A549 (cell line): ENCODE data around the gene SIRT1. TPM values are rescaled to one million over a fixed set of nuclear protein-coding genes. Genes with fewer than 3 reads are reported as not detected.
"Not testable (repeated sequence)": the region's sequence is repeated elsewhere in the genome, so short reads cannot be mapped to it uniquely, and the experiment has no call there.

Experiments used
- ATAC-seq, 2 experiments: fragments of 200-7000 bp in 1 of 2; fragments of >200 bp in 1 of 2; cut with Nextera tagmentation in 1 of 2; cut with Tn5 transposase in 1 of 2; 3 replicates each; pipeline versions ENCODE4 v1.8.0 to v1.9.1; 2018 to 2020; ENCODE audit warnings: mild to moderate bottlenecking in 1 of 2, moderate library complexity in 1 of 2
- CTCF ChIA-PET: fragments of 300-600 bp; sonication (Branson Sonifier 250); formaldehyde crosslinking; extraction: SDS; loops from one replicate; lab custom pipeline; 2021; ENCODE audit warnings: antibody characterized with exemption, inconsistent platforms; lab: Yijun Ruan, JAX
- POLR2A ChIA-PET: fragments of 350-600 bp; formaldehyde crosslinking; extraction: SDS; loops from one replicate; lab custom pipeline; 2021; ENCODE audit warnings: antibody characterized with exemption, inconsistent platforms; lab: Yijun Ruan, JAX
- DNase-seq, 2 experiments: peaks; one replicate each; pipeline versions ENCODE4 v3.0.0 to v3.0.0-alpha.2; 2011 to 2016; ENCODE audit warnings: low read depth in 1 of 2, low spot score in 1 of 2
- FAIRE-seq: peaks from 2 replicates; lab custom pipeline; 2011; peaks lifted over from hg19 to GRCh38; lab: Jason Lieb, UNC
- H3K27ac ChIP-seq, 2 experiments: fragments of >200 bp; sonication (Bioruptor Twin); formaldehyde crosslinking; 3 replicates each; pipeline ENCODE4 v1.5.1; 2016 to 2017
- H3K4me1 ChIP-seq: fragments of >200 bp; sonication (Bioruptor Twin); formaldehyde crosslinking; 3 replicates; pipeline ENCODE4 v1.6.1; 2016
- H3K4me2 ChIP-seq: fragments of >200 bp; sonication (Bioruptor Twin); formaldehyde crosslinking; 3 replicates; pipeline ENCODE4 v1.6.1; 2016
- H3K4me3 ChIP-seq: fragments of >200 bp; sonication (Bioruptor Twin); formaldehyde crosslinking; 3 replicates; pipeline ENCODE4 v1.5.1; 2016
- H3K9me3 ChIP-seq: fragments of >200 bp; sonication (Bioruptor Twin); formaldehyde crosslinking; 3 replicates; pipeline ENCODE4 v1.6.1; 2016
- CEBPB ChIP-seq, 2 experiments: fragments of >200 bp in 1 of 2; sonication (Bioruptor Twin) in 1 of 2; formaldehyde crosslinking in 1 of 2; IDR thresholded peaks; 2 replicates each; pipeline ENCODE4 v1.6.1; 2012 to 2016
- E2F6 ChIP-seq: IDR thresholded peaks from 2 replicates; pipeline ENCODE4 v1.6.1; 2012; ENCODE audit warnings: low read depth, borderline replicate concordance
- EHF ChIP-seq: fragments of 250-450 bp; sonication (Bioruptor Pico); IDR thresholded peaks from 2 replicates; pipeline ENCODE4 v1.5.0; 2020; ENCODE audit warnings: mild to moderate bottlenecking
- EHMT2 ChIP-seq: fragments of 200-600 bp; sonication (generic); IDR thresholded peaks from 2 replicates; pipeline ENCODE4 v1.6.1; 2016; ENCODE audit warnings: antibody characterized with exemption, low read depth, mild to moderate bottlenecking, moderate library complexity
- ELK1 ChIP-seq: fragments of 150-350 bp; IDR thresholded peaks from 2 replicates; pipeline ENCODE4 v1.6.1; 2014; ENCODE audit warnings: low read depth, mild to moderate bottlenecking, low read length
- FOSB ChIP-seq: fragments of 250-450 bp; sonication (Bioruptor Pico); IDR thresholded peaks from 2 replicates; pipeline ENCODE4 v1.5.0; 2020; ENCODE audit warnings: mild to moderate bottlenecking, moderate library complexity
- FOSL2 ChIP-seq, 2 experiments: fragments of 450-650 bp in 1 of 2; fragments of >200 bp in 1 of 2; sonication (Bioruptor Twin) in 1 of 2; formaldehyde crosslinking; IDR thresholded peaks; 2 replicates each; pipeline versions ENCODE4 v1.5.0 to v1.6.1; 2016 to 2020; ENCODE audit warnings: mild to moderate bottlenecking in 1 of 2, moderate library complexity in 1 of 2
- HES2 ChIP-seq: fragments of >200 bp; sonication (Bioruptor Twin); formaldehyde crosslinking; IDR thresholded peaks from 2 replicates; pipeline ENCODE4 v1.6.1; 2016
- HEYL ChIP-seq: fragments of 250-450 bp; sonication (Bioruptor Pico); IDR thresholded peaks from 2 replicates; pipeline ENCODE4 v1.8.0; 2021; ENCODE audit warnings: mild to moderate bottlenecking, moderate library complexity
- HOXB13 ChIP-seq: fragments of 250-450 bp; sonication (Bioruptor Pico); IDR thresholded peaks from 2 replicates; pipeline ENCODE4 v1.5.0; 2020; ENCODE audit warnings: low read depth, mild to moderate bottlenecking, moderate library complexity
- JUN ChIP-seq, 2 experiments: fragments of >200 bp; sonication (Bioruptor Twin); formaldehyde crosslinking; IDR thresholded peaks; 2 replicates in 1 of 2; 3 replicates in 1 of 2; pipeline ENCODE4 v1.6.1; 2016 to 2017
- MAX ChIP-seq: IDR thresholded peaks from 2 replicates; pipeline ENCODE4 v1.6.1; 2012
- MAZ ChIP-seq: fragments of 150-350 bp; IDR thresholded peaks from 2 replicates; pipeline ENCODE4 v1.6.1; 2014; ENCODE audit warnings: antibody characterized with exemption, low read depth, low read length, borderline replicate concordance
- MYC ChIP-seq: IDR thresholded peaks from 2 replicates; pipeline ENCODE4 v1.6.1; 2012; ENCODE audit warnings: mild to moderate bottlenecking, inconsistent platforms, low read length, improper control_type of control experiment, borderline replicate concordance
- PBX3 ChIP-seq: IDR thresholded peaks from 2 replicates; pipeline ENCODE4 v1.6.1; 2012
- POLR2A ChIP-seq: IDR thresholded peaks from 2 replicates; pipeline ENCODE4 v1.6.1; 2012; ENCODE audit warnings: mild to moderate bottlenecking, low read length
- RAD21 ChIP-seq, 2 experiments: fragments of >200 bp in 1 of 2; sonication (Bioruptor Twin) in 1 of 2; formaldehyde crosslinking in 1 of 2; IDR thresholded peaks in 1 of 2; conservative IDR thresholded peaks in 1 of 2; 2 replicates in 1 of 2; 3 replicates in 1 of 2; pipeline ENCODE4 v1.6.1; 2012 to 2018; ENCODE audit warnings: inconsistent platforms in 1 of 2
- SMC3 ChIP-seq: fragments of >200 bp; sonication (Bioruptor Twin); formaldehyde crosslinking; IDR thresholded peaks from 3 replicates; pipeline ENCODE4 v1.6.1; 2018; ENCODE audit warnings: inconsistent platforms
- SREBF2 ChIP-seq: fragments of 450-650 bp; IDR thresholded peaks from 2 replicates; pipeline ENCODE4 v1.6.1; 2014; ENCODE audit warnings: mild to moderate bottlenecking, moderate library complexity
- TFCP2L1 ChIP-seq: fragments of 250-450 bp; sonication (Bioruptor Pico); IDR thresholded peaks from 2 replicates; pipeline ENCODE4 v1.5.0; 2021; ENCODE audit warnings: mild to moderate bottlenecking
- USF2 ChIP-seq: fragments of 450-650 bp; IDR thresholded peaks from 2 replicates; pipeline ENCODE4 v1.6.1; 2014; ENCODE audit warnings: antibody characterized with exemption
- ZNF302 ChIP-seq: fragments of 250-450 bp; sonication (Bioruptor Pico); IDR thresholded peaks from 2 replicates; pipeline ENCODE4 v1.9.0; 2021; ENCODE audit warnings: inconsistent platforms, mild to moderate bottlenecking, moderate library complexity
- WGBS: methylation state at CpG from one replicate; pipeline ENCODE4 v1.1.6; 2017; ENCODE audit errors: missing lambda C conversion rate; 5-methylcytosine and 5-hydroxymethylcytosine counted together
- polyA plus RNA-seq, 4 experiments: library from polyadenylated mRNA; depleted of rRNA in 3 of 4; stranded (reverse); fragments of >200 nt; fragmentation: RNase III in 1 of 4; extraction: RNeasy Plus Mini Kit Qiagen cat#74134 plus additional on column Dnase treatment in 1 of 4; gene quantifications; 2 replicates in 3 of 4; 3 replicates in 1 of 4; pipeline ENCODE4 v1.2.3, GENCODE V29; 2011 to 2017

The SIRT1 gene
- polyA plus RNA-seq, 2 of the 4 experiments (the other 2 are of a cell fraction) = 16.2 to 34.8 TPM

GRCh38 chr10:67837541-67838314, 46.7 kb upstream of the SIRT1 start, which contains the start of gene DNAJC12:
DNAJC12 (minus strand) TSS chr10:67838188; CDS start chr10:67838011, 177 bp downstream.
- Histone ChIP-seq H3K4me2 (peak within 1 kb of the TSS; percentile 76), H3K4me3 (peak within 1 kb of the TSS; percentile 55), H3K27ac (peak within 1 kb of the TSS; percentile 63), H3K9me3 (no peaks in the 10 kb centered on the region), H3K4me1 (peaks cover 12% of the 10 kb centered on the region; the same call in 1 of the 3 replicates)
- DNase-seq = peak; percentile 56 to 86
- ChIA-PET CTCF (interaction anchor here (0.6 to 2.2 kb wide), 4 partner anchors 9 to 1014 kb away, joined by 3 to 11 read pairs (median 6); no protein-coding TSS in a partner anchor), POLR2A (interaction anchor here (0.6 to 1.7 kb wide), 7 partner anchors 12 to 494 kb away, joined by 3 to 7 read pairs (median 5); partner anchors contain the start of gene HNRNPH3)
- peak; percentile 96 to 99 for ATAC-seq
- FAIRE-seq = peak; percentile 84
- TF ChIP-seq POLR2A (no peak), SMC3 (0 out of 3 replicates have a peak, but pooled peaks have one; percentile 12), HEYL (no peak), MYC (0 out of 2 replicates have a peak, but pooled peaks have one; percentile 21), RAD21 (conservative IDR thresholded peaks at IDR 0.05 in 1 of 2, IDR thresholded peaks at IDR 0.05 in 1 of 2) (0 out of 5 replicates have a peak, but pooled peaks have one; percentile 2 to 17), USF2 (peak; percentile 78), CEBPB (IDR thresholded peaks at IDR 0.05) (peak in 1 of 2 experiments; percentile 4; a peak in 1 of 4 replicates), HOXB13 (CRISPR knock-in tag) (no peak), MAX (peak; percentile 68)
- under 1% methylated on average over 5 of the region's 5 CpGs for WGBS

GRCh38 chr10:67839511-67839910, 44.9 kb upstream of the SIRT1 start:
- DNase-seq, H3K27ac ChIP-seq, FAIRE-seq, POLR2A ChIA-PET, ATAC-seq, H3K9me3 ChIP-seq, CTCF ChIA-PET, H3K4me3 ChIP-seq, H3K4me2 ChIP-seq: not testable (repeated sequence)
- H3K4me1 ChIP-seq = peaks cover 12% of the 10 kb centered on the region; the same call in 1 of the 3 replicates
- 90% methylated on average over 12 of the region's 12 CpGs for WGBS

GRCh38 chr10:67839951-67840350, 44.5 kb upstream of the SIRT1 start:
- no peak for TF ChIP-seq MAX
- TF ChIP-seq E2F6 = no peak
- no peak for TF ChIP-seq FOSL2 (IDR thresholded peaks at IDR 0.05)
- TF ChIP-seq FOSL2 (CRISPR knock-in tag; IDR thresholded peaks at IDR 0.05) = peak; percentile 39; the same call in 1 of the 2 replicates
- FAIRE-seq (no peak), ATAC-seq (no peak), DNase-seq (peak in 1 of 2 experiments; percentile 49)
- ChIA-PET CTCF (interaction anchor here (0.7 kb wide), 1 partner anchor 16 kb away, joined by 3 read pairs; no protein-coding TSS in a partner anchor), POLR2A (no interaction called here)
- Histone ChIP-seq H3K4me3 (no peak overlapping the region), H3K4me2 (no peak overlapping the region), H3K4me1 (peaks cover 12% of the 10 kb centered on the region; the same call in 1 of the 3 replicates), H3K27ac (0 out of 6 replicates have a peak overlapping the region, but pooled peaks of 1 of the 2 experiments have one; percentile 40), H3K9me3 (no peaks in the 10 kb centered on the region)
- WGBS = 54% methylated on average over 3 of the region's 3 CpGs

GRCh38 chr10:67841737-67842136, 42.7 kb upstream of the SIRT1 start:
- DNase-seq = no peak
- ATAC-seq = no peak
- Histone ChIP-seq H3K4me1 (peaks cover 4% of the 10 kb centered on the region; the same call in 1 of the 3 replicates), H3K27ac (0 out of 6 replicates have a peak overlapping the region, but pooled peaks of 1 of the 2 experiments have one; percentile 5), H3K4me2 (no peak overlapping the region), H3K4me3 (no peak overlapping the region), H3K9me3 (no peaks in the 10 kb centered on the region)
- CTCF ChIA-PET = interaction anchor here (1.8 kb wide), 1 partner anchor 14 kb away, joined by 6 read pairs; no protein-coding TSS in a partner anchor
- POLR2A ChIA-PET = no interaction called here
- FAIRE-seq = no peak
- no peak for TF ChIP-seq PBX3
- TF ChIP-seq ELK1 = no peak
- TF ChIP-seq SREBF2 = no peak
- no peak for TF ChIP-seq EHF (CRISPR knock-in tag)
- TF ChIP-seq TFCP2L1 = no peak
- TF ChIP-seq CEBPB (IDR thresholded peaks at IDR 0.05) = no peak
- TF ChIP-seq MAZ = no peak
- TF ChIP-seq ZNF302 (CRISPR knock-in tag) = no peak
- TF ChIP-seq HES2 = no peak
- TF ChIP-seq FOSB = no peak
- no peak for TF ChIP-seq EHMT2
- TF ChIP-seq JUN (IDR thresholded peaks at IDR 0.05) = no peak
